GM12878 (cell line): Measurements from ENCODE around the gene SETSIP. TPM values are rescaled to one million over a fixed set of nuclear protein-coding genes. Genes with fewer than 3 reads are reported as not detected.

Source experiments
- ATAC-seq: fragments of 200-7000 bp; cut with Tn5 transposase; 3 replicates; pipeline ENCODE4 v1.9.1; 2020; ENCODE audit warnings: mild to moderate bottlenecking, moderate library complexity
- BruUV-seq: library from RNA; stranded (reverse); fragments of 400-500 nt; replicated peaks from 2 replicates; lab custom pipeline; 2021; lab: Mats Ljungman, UMichigan
- CTCF ChIA-PET: fragments of 300-600 bp; sonication (Branson Sonifier 250); formaldehyde crosslinking; extraction: SDS; loops from one replicate; lab custom pipeline; 2021; ENCODE audit warnings: inconsistent platforms; lab: Yijun Ruan, JAX
- POLR2A ChIA-PET: fragments of 350-600 bp; formaldehyde crosslinking; extraction: SDS; loops from one replicate; lab custom pipeline; 2021; ENCODE audit warnings: inconsistent platforms; lab: Charles Lee
- RAD21 ChIA-PET: fragments of 300-600 bp; sonication (Branson Sonifier 250); formaldehyde crosslinking; loops from one replicate; lab custom pipeline; 2023; ENCODE audit warnings: antibody characterized with exemption; ENCODE audit not compliant: unreplicated experiment; lab: Charles Lee
- SMC1A ChIA-PET: fragments of 300-600 bp; sonication (Branson Sonifier 250); formaldehyde crosslinking; loops from one replicate; lab custom pipeline; 2023; ENCODE audit not compliant: unreplicated experiment, uncharacterized antibody; lab: Charles Lee
- DNase-seq: peaks from one replicate; pipeline ENCODE4 v3.0.0-alpha.2; 2011; ENCODE audit warnings: low read depth, low spot score
- FAIRE-seq: peaks from 3 replicates; lab custom pipeline; 2011; peaks lifted over from hg19 to GRCh38; lab: Jason Lieb, UNC
- H2AFZ ChIP-seq: 2 replicates; pipeline ENCODE4 v1.6.0; 2011; ENCODE audit warnings: low read depth, low read length, control low read depth; ENCODE audit not compliant: control insufficient read depth
- H3K27ac ChIP-seq: 2 replicates; pipeline ENCODE4 v1.5.1; 2011; ENCODE audit warnings: control low read depth; ENCODE audit not compliant: control insufficient read depth, insufficient read depth
- H3K27me3 ChIP-seq, 2 experiments: replicated peaks in 1 of 2; 2 replicates each; pipeline versions ENCODE4 v1.6.0 to v1.6.1; 2011; ENCODE audit warnings: low read length in 1 of 2; ENCODE audit not compliant: control insufficient read depth in 2 of 2, insufficient read depth in 2 of 2
- H3K36me3 ChIP-seq, 2 experiments: 2 replicates each; pipeline ENCODE4 v1.5.1; 2011; ENCODE audit warnings: low read length in 1 of 2; ENCODE audit not compliant: control insufficient read depth in 2 of 2, insufficient read depth in 2 of 2
- H3K4me1 ChIP-seq: 2 replicates; pipeline ENCODE4 v1.6.1; 2011; ENCODE audit warnings: mild to moderate bottlenecking, low read length, moderate library complexity, mixed read lengths; ENCODE audit not compliant: control insufficient read depth, insufficient read depth
- H3K4me2 ChIP-seq: 2 replicates; pipeline ENCODE4 v1.6.0; 2011; ENCODE audit warnings: control low read depth; ENCODE audit not compliant: control insufficient read depth, insufficient read depth
- H3K4me3 ChIP-seq: fragments of 200-600 bp; sonication (generic); 2 replicates; pipeline ENCODE4 v1.5.1; 2016
- H3K79me2 ChIP-seq: 2 replicates; pipeline ENCODE4 v1.6.0; 2011; ENCODE audit warnings: low read length; ENCODE audit not compliant: control insufficient read depth, insufficient read depth
- H3K9ac ChIP-seq: 2 replicates; pipeline ENCODE4 v1.8.0; 2011; ENCODE audit warnings: low read length, control low read depth, mixed read lengths; ENCODE audit not compliant: control insufficient read depth, insufficient read depth
- H3K9me3 ChIP-seq: replicated peaks from 3 replicates; pipeline ENCODE4 v1.5.1; 2011; ENCODE audit warnings: mild to moderate bottlenecking, low read length; ENCODE audit not compliant: control insufficient read depth, insufficient read depth
- H4K20me1 ChIP-seq: 2 replicates; pipeline ENCODE4 v1.6.0; 2011; ENCODE audit not compliant: control insufficient read depth, insufficient read depth
- ATF2 ChIP-seq: IDR thresholded peaks from 2 replicates; pipeline ENCODE4 v1.6.1; 2012; ENCODE audit warnings: low read length, inconsistent platforms
- BRCA1 ChIP-seq: IDR thresholded peaks from 2 replicates; pipeline ENCODE4 v1.6.1; 2011; ENCODE audit warnings: low read depth, low read length, improper control_type of control experiment
- CEBPZ ChIP-seq: fragments of 150-350 bp; IDR thresholded peaks from 2 replicates; pipeline ENCODE4 v1.6.1; 2016; ENCODE audit warnings: low read depth, low read length
- CHD1 ChIP-seq: IDR thresholded peaks from 2 replicates; pipeline ENCODE4 v1.6.1; 2012; ENCODE audit warnings: low read depth, low read length, improper control_type of control experiment
- CHD2 ChIP-seq: IDR thresholded peaks from 2 replicates; pipeline ENCODE4 v1.6.1; 2011; ENCODE audit warnings: low read depth, low read length, improper control_type of control experiment, borderline replicate concordance
- E2F4 ChIP-seq: IDR thresholded peaks from 2 replicates; pipeline ENCODE4 v1.6.1; 2012; ENCODE audit warnings: low read depth, low read length, improper control_type of control experiment
- IKZF2 ChIP-seq, 2 experiments: fragments of 450-650 bp; IDR thresholded peaks; 2 replicates each; pipeline ENCODE4 v1.6.1; 2017; ENCODE audit warnings: mild to moderate bottlenecking in 2 of 2, moderate library complexity in 2 of 2
- JUND ChIP-seq: IDR thresholded peaks from 2 replicates; pipeline ENCODE4 v1.6.1; 2012; ENCODE audit warnings: low read depth, mild to moderate bottlenecking, low read length, improper control_type of control experiment, moderate library complexity
- MYB ChIP-seq: fragments of 150-350 bp; IDR thresholded peaks from 2 replicates; pipeline ENCODE4 v1.6.1; 2014; ENCODE audit warnings: mild to moderate bottlenecking, low read depth, low read length, borderline replicate concordance
- NBN ChIP-seq: fragments of 450-650 bp; IDR thresholded peaks from 2 replicates; pipeline ENCODE4 v1.6.1; 2016
- POLR2A ChIP-seq: IDR thresholded peaks from 2 replicates; pipeline ENCODE4 v1.6.1; 2011; ENCODE audit warnings: low read depth, mild to moderate bottlenecking, low read length
- POU2F2 ChIP-seq: IDR thresholded peaks from 3 replicates; pipeline ENCODE4 v1.6.1; 2011; ENCODE audit warnings: low read depth, mild to moderate bottlenecking, low read length, borderline replicate concordance
- RAD51 ChIP-seq: fragments of 450-650 bp; IDR thresholded peaks from 2 replicates; pipeline ENCODE4 v1.6.1; 2016; ENCODE audit warnings: moderate library complexity, mild to moderate bottlenecking, inconsistent platforms
- RELB ChIP-seq: fragments of 450-650 bp; IDR thresholded peaks from 2 replicates; pipeline ENCODE4 v1.6.1; 2017; ENCODE audit warnings: low read depth, mild to moderate bottlenecking, moderate library complexity
- TCF3 ChIP-seq: IDR thresholded peaks from 2 replicates; pipeline ENCODE4 v1.6.1; 2012; ENCODE audit warnings: low read depth, mild to moderate bottlenecking, low read length, borderline replicate concordance; ENCODE audit not compliant: insufficient read depth
- WGBS: methylation state at CpG from one replicate; pipeline ENCODE4 v1.1.6; 2016; ENCODE audit warnings: low lambda C conversion rate; ENCODE audit not compliant: insufficient replicate concordance, insufficient coverage; ENCODE audit errors: missing lambda C conversion rate; 5-methylcytosine and 5-hydroxymethylcytosine counted together
- in situ Hi-C: fragments of 300-500 bp; cut with MboI; formaldehyde crosslinking; loops from 9 replicates; pipeline ENCODE4 v1.14.3; 2018; ENCODE audit warnings: mixed read lengths
- intact Hi-C: fragments of 100-400 bp; cut with micrococcal nuclease; formaldehyde crosslinking; loops from one replicate; pipeline ENCODE4 v1.14.2; 2022; ENCODE audit not compliant: unreplicated experiment
- polyA plus RNA-seq, 11 experiments: library from polyadenylated mRNA; depleted of rRNA in 4 of 11; unstranded in 6 of 11; stranded (reverse) in 5 of 11; fragments of >200 nt; fragmentation: Nextera tagmentation in 4 of 11; fragmentation: Illumina TruSeq in 1 of 11; extraction: Ambion mirVana in 4 of 11; extraction: Trizol in 1 of 11; gene quantifications; 1 replicate in 1 of 11; 2 replicates in 10 of 11; pipeline versions ENCODE4 v1.2.1 to v1.2.3, GENCODE V29; 2011 to 2016; ENCODE audit warnings: inconsistent platforms in 2 of 11, missing spikeins in 2 of 11, low read depth in 1 of 11
- total RNA-seq, 4 experiments: library from RNA; depleted of rRNA in 3 of 4; stranded (reverse); fragments of >200 nt in 3 of 4; fragmentation: Illumina TruSeq in 1 of 4; extraction: Trizol in 1 of 4; gene quantifications; 2 replicates each; pipeline versions ENCODE4 v1.2.1 to v1.2.3, GENCODE V29; 2013 to 2021

Gene SETSIP
- total and polyA plus RNA-seq, 10 of the 15 experiments (the other 5 are each of a cell fraction or from before 2014, with no cell fraction given): 0.15 to 0.46 (median 0.23) TPM; not detected in 2

GRCh38 chr1:92084651-92085050 lies 9.4 kb upstream of the SETSIP start:
- SMC1A ChIA-PET: no interaction called here
- no TSS peak for BruUV-seq
- intact Hi-C loops: no loop called here
- TF ChIP-seq CHD2 (no peak), BRCA1 (no peak), NBN (no peak), MYB (no peak), RELB (no peak), RAD51 (no peak), CHD1 (no peak), ATF2 (no peak), TCF3 (no peak), IKZF2 (IDR thresholded peaks at IDR 0.05) (no peak), JUND (no peak), POLR2A (no peak), E2F4 (no peak), POU2F2 (no peak), CEBPZ (no peak)

More at GRCh38 chr1:92084651-92085050, 9.4 kb upstream of the SETSIP start:
- Histone ChIP-seq H3K4me2 (no peak overlapping the region), H3K27me3 (no peaks in the 10 kb centered on the region), H2AFZ (no peak overlapping the region), H3K9me3 (no peaks in the 10 kb centered on the region; the same call in 1 of the 3 replicates), H3K79me2 (no peaks in the 10 kb centered on the region), H4K20me1 (no peaks in the 10 kb centered on the region), H3K4me3 (no peak overlapping the region), H3K27ac (no peak overlapping the region), H3K9ac (no peak overlapping the region), H3K4me1 (no peaks in the 10 kb centered on the region), H3K36me3 (no peaks in the 10 kb centered on the region)
- CTCF ChIA-PET: no interaction called here
- RAD21 ChIA-PET: no interaction called here
- FAIRE-seq (no peak), DNase-seq (no peak), ATAC-seq (no peak)
- POLR2A ChIA-PET: no interaction called here
- WGBS: 80% methylated on average over 1 of the region's 1 CpG
- in situ Hi-C loops: no loop called here
